HG03097 (cell line): ENCODE data around the gene KREMEN1.

ENCODE experiments used
- ATAC-seq: cut with Tn5 transposase; IDR thresholded peaks from one replicate; pipeline ENCODE4 v1.9.1; 2021; ENCODE audit not compliant: unreplicated experiment, low FRiP score

The KREMEN1 gene

GRCh38 chr22:29125443-29125778 lies 52.6 kb downstream of the KREMEN1 start:
- no peak for ATAC-seq

GRCh38 chr22:29125844-29126243 lies 53.0 kb downstream of the KREMEN1 start:
- ATAC-seq, result no peak

DNA sequence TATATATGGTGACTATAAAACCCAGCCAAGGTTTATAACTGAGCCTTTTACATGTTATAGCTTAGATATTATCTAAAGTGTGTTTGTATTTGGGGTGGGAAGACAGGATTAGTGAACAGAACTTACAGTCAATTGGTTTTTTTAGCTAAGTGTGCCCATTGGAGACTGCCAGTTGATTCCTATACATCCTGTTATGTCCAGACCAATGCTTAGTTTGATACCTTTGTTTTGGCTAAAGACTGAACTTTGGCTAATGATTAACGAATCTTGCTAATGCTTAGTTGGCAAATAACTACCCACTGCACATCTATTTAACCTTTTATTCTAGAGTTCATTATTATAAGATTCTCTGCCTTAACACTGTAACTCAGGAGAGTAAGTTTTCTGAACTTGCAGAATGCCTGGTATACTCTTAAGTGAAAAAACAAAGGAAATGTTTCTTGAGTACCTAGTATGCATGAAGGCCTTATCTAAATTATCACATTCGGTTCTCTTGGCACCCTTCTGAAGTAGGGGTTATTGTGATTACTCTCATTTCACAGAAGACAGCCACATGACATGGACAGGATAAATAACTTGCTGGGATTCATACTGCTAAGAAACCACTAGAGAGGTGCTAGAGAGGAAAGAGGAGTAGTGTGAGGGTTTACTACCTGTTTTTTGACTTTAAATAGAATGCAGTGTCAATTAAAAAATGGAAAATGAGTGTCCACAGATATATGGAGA lies 54.0 kb downstream of the KREMEN1 start:
- no peak for ATAC-seq

- ATAC-seq, result no peak
Measured at GRCh38 chr22:29128891-29129807, 56.3 kb downstream of the KREMEN1 start.

DNA sequence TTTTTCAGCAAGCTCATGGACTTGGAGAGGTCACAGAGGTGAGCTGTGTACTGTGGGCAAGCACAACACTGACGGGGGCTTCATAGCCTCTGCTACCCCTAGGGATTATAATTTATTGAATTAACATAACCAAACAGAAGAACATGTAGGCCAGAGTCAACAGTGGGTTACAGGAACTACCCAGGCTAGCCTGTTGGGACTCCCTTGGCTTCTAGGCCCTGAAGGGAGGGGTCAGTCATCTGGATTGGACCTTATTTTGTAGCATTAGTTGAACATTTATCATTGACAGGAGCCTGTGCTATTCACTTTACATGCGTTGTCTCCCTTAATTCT lies 56.9 kb downstream of the KREMEN1 start:
- ATAC-seq, result no peak

DNA sequence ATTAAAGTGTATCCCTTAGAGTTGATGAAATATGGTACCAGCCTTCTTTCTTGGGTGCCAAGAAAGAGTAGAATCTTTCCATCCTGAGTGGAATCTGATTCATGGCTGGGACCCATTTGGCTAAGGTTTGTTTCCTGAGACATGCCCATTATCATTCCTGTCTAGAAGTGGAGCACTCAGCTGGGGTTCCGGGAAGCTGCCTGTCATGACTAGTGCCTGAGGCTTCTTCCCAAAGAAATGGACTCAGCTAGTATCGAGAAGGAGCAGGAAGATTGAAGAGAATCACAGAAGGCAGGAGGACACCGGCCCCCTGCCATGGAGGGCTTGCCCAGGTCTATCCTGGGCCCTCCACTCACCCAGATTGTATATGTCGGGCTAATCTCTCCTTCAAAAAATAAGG lies 57.6 kb downstream of the KREMEN1 start:
- no peak for ATAC-seq

DNA sequence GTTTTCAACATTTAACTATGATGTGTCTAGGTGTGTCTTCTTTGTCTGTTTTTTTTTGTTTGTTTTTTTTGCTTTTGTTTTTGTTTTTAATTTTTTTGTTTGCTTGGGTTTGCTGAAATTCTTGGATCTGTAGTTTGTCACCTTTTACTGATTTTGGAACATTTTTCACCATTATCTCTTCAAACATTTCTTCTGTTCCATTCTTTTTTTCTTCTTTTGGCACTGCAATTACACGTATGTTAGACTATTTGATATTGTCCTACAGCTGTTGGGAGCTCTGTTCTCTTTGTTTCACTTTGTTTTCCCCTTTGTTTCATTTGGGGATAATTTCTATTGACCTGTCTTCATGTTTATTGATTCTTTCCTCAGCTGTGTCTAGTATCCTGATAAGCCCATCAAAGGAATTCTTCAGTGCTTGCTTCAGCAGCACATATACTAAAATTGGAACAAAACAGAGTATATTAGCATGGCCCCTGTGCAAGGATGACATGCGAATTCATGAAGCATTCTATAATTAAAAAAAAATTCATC lies 60.8 kb downstream of the KREMEN1 start:
- ATAC-seq, result no peak

DNA sequence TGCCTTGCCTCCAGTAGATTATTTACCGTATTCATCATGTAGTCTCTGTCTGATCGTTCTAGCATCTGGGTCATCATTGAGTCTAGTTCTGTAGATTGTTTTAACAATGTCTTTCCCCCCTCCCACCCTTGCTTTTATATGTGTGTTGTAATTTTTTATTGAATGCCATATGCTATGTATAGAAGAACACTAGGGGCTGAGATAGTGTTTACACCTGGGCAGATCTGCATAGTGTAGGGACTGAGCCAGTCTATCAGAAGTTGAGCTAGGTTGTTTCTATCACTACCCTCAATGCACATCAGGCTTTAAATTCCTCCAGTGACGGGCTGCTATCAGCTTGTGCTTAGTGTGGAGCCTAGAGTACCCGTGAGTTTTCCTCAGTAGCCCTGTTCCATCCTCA lies 61.6 kb downstream of the KREMEN1 start:
- ATAC-seq, result no peak

GRCh38 chr22:29136782-29137700 lies 64.2 kb downstream of the KREMEN1 start:
- no peak for ATAC-seq

- ATAC-seq, result no peak
Measured at GRCh38 chr22:29138556-29139305, 65.9 kb downstream of the KREMEN1 start.

- no peak for ATAC-seq
Measured at GRCh38 chr22:29139965-29140782, 67.3 kb downstream of the KREMEN1 start.

GRCh38 chr22:29141078-29141688 lies 68.3 kb downstream of the KREMEN1 start:
- no peak for ATAC-seq

DNA sequence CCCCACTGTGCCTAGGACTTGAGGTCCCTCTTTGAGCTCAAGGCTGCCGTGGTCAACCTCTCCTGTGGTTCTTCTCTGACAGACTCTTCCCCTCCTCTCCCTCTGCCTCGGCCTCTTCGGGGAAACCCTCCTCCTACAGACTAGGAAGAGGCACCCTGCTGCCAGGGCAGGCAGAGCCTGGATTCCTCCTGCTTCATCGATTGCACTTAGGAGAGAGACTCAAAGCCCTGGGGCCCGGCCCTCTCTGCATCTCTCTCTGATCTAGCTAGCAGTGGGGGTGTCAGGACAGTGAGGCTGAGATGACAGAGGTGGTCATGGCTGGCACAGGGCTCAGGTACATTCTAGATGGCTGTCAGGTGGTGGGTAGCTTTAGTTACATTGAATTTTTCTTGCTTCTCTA lies 69.3 kb downstream of the KREMEN1 start:
- ATAC-seq, result no peak

DNA sequence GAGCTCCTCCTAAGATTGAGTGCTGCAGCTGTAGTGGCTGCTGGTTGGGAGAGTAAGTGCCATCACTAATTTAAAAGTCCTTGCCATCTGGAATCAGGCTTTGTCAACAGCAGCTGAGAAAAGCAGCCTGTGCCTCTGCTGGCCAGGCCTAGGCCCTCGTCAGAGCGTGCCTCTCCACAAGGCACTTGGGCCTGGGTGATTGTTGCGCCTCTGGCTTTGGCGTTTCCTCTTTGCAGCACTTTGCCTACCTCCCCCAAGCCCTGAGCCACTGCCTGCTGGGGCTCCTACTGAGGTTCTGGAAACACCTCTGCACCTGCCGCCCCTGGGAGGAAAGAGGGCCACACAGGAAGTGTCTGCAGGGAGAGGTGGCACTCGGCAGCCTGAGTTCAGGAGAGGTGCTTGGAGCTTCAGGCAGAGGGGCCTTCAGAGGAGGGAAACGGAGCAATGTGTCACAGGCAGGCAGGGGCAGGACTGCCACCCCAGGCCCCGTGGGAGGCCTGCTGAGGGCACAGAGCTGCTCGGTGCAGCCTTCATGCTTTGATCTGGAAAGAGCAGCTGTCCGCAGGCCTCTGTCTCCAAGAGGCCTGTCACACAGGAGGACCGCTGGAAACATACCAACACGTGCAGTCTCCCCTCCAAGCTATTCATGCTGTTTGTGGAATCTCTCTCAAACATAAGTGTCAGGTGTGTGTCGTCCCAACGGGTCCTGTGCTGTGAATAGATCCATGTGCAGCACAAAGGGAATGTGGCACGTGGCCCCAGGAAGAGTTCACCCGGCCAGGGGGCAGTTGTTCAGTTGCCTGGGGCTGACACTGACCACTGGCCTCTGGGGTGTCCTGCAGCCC lies 71.3 kb downstream of the KREMEN1 start:
- no peak for ATAC-seq

DNA sequence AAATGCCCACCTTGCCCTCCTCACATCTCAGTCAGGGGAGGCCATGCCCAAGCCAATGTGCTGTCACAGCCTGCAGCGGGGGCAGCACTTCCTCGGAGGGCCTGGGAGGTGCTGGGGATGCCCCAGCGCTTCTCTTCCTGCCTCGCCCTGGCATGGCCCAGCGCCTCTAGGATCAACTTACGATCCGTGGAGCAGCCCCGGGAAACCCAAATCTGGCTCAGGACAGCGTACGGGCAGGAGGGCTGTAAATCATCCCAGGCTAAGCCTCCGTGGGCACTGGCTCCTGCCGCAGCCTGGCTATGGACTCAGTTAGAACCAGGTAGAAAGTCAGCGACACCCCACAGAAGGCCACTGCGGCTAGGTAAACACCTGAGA lies 71.9 kb downstream of the KREMEN1 start:
- no peak for ATAC-seq

GRCh38 chr22:29145321-29146072 lies 72.7 kb downstream of the KREMEN1 start:
- no peak for ATAC-seq

DNA sequence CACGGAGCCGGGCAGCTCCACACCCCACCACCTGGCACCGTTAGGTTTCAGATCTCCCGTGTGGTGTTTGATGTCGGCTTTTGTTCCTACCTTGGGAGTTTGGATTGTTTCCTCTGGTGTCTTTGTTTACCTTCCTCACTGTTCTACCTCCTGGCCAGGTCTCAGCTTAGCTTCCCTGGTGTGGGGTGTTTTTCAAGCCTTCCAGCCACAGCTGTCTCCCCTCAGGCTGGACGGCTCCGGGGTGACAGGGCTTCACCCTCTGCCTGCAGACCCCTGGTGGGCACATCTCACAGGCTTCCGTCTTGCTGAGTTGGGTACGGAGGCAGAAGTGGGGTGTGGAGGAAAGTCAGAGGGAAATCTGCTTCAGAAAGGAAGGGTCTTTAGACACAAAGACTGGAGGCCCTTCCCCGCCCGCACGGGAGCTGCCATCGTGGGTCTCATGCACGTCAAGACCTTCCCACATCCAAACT lies 73.3 kb downstream of the KREMEN1 start:
- no peak for ATAC-seq
